H1 (cell line): ENCODE data around the gene CDKN2B-AS1. TPM values are rescaled to one million over a fixed set of nuclear protein-coding genes. Genes with fewer than 3 reads are reported as not detected.

ENCODE experiments used
- CREB1 ChIP-seq: IDR thresholded peaks from 2 replicates; pipeline ENCODE4 v1.6.1; 2012; ENCODE audit warnings: inconsistent platforms
- EP300 ChIP-seq, 2 experiments: IDR thresholded peaks; 1 replicate in 1 of 2; 2 replicates in 1 of 2; pipeline ENCODE4 v1.6.1; 2011 to 2012; ENCODE audit warnings: low read depth in 2 of 2, low read length in 2 of 2, mild to moderate bottlenecking in 2 of 2, borderline replicate concordance in 1 of 2, inconsistent platforms in 1 of 2, moderate library complexity in 1 of 2
- EZH2 ChIP-seq: fragments of 200-600 bp; sonication (generic); IDR thresholded peaks from 2 replicates; pipeline ENCODE4 v1.7.1; 2012; ENCODE audit warnings: low read depth, mild to moderate bottlenecking, moderate library complexity, low read length, inconsistent platforms; ENCODE audit not compliant: severe bottlenecking
- GABPA ChIP-seq: IDR thresholded peaks from 2 replicates; pipeline ENCODE4 v1.6.1; 2011; ENCODE audit warnings: mild to moderate bottlenecking, low read length, moderate library complexity, borderline replicate concordance; ENCODE audit not compliant: insufficient read depth
- GTF2F1 ChIP-seq: IDR thresholded peaks from 2 replicates; pipeline ENCODE4 v1.6.1; 2012; ENCODE audit warnings: low read depth, low read length, improper control_type of control experiment, borderline replicate concordance
- JUND ChIP-seq: IDR thresholded peaks from 2 replicates; pipeline ENCODE4 v1.6.1; 2011; ENCODE audit warnings: mild to moderate bottlenecking, improper control_type of control experiment, low read length
- KDM4A ChIP-seq: IDR thresholded peaks from one replicate; pipeline ENCODE4 v1.7.1; 2012; ENCODE audit warnings: low read depth, mild to moderate bottlenecking, moderate library complexity, low read length, inconsistent platforms; ENCODE audit not compliant: severe bottlenecking
- PHF8 ChIP-seq: fragments of 200-600 bp; sonication (generic); conservative IDR thresholded peaks from 2 replicates; pipeline ENCODE4 v1.7.1; 2012; ENCODE audit warnings: low read depth, mild to moderate bottlenecking, inconsistent platforms, low read length, moderate library complexity
- POLR2A ChIP-seq, 2 experiments: IDR thresholded peaks; 1 replicate in 1 of 2; 2 replicates in 1 of 2; pipeline ENCODE4 v1.6.1; 2011; ENCODE audit warnings: low read depth in 2 of 2, low read length in 2 of 2, mild to moderate bottlenecking in 2 of 2; ENCODE audit errors: control extremely low read depth in 1 of 2
- RAD21 ChIP-seq, 2 experiments: IDR thresholded peaks in 1 of 2; conservative IDR thresholded peaks in 1 of 2; 2 replicates each; pipeline ENCODE4 v1.6.1; 2011; ENCODE audit warnings: low read depth in 2 of 2, low read length in 2 of 2, improper control_type of control experiment in 1 of 2, inconsistent platforms in 1 of 2, mild to moderate bottlenecking in 1 of 2, moderate library complexity in 1 of 2
- SUZ12 ChIP-seq: fragments of 200-600 bp; sonication (generic); IDR thresholded peaks from 2 replicates; pipeline ENCODE4 v1.6.1; 2012; ENCODE audit warnings: mild to moderate bottlenecking, inconsistent platforms, low read length, moderate library complexity, mixed read lengths
- TAF1 ChIP-seq: IDR thresholded peaks from 2 replicates; pipeline ENCODE4 v1.6.1; 2011; ENCODE audit warnings: mild to moderate bottlenecking, low read depth, low read length
- TBP ChIP-seq: IDR thresholded peaks from 2 replicates; pipeline ENCODE4 v1.6.1; 2011; ENCODE audit warnings: low read depth, low read length, improper control_type of control experiment
- TCF12 ChIP-seq: IDR thresholded peaks from 2 replicates; pipeline ENCODE4 v1.6.1; 2011; ENCODE audit warnings: low read depth, mild to moderate bottlenecking, low read length
- TEAD4 ChIP-seq: IDR thresholded peaks from 2 replicates; pipeline ENCODE4 v1.6.1; 2012; ENCODE audit warnings: low read depth, low read length, inconsistent platforms, mixed read lengths
- polyA plus RNA-seq, 7 experiments: library from polyadenylated mRNA; depleted of rRNA in 3 of 7; stranded (reverse) in 5 of 7; unstranded in 2 of 7; fragments of >200 nt in 5 of 7; fragments of 200-250 nt in 2 of 7; gene quantifications; 1 replicate in 5 of 7; 2 replicates in 1 of 7; 4 replicates in 1 of 7; pipeline versions ENCODE4 v1.2.1 to v1.2.3, GENCODE V29; 2011 to 2013; ENCODE audit warnings: missing spikeins in 2 of 7, mixed read lengths in 2 of 7
- total RNA-seq: library from RNA; stranded (reverse); fragmentation: NEBNext Ultra II Directional; extraction: Animal tissue kit (Norgen Biotek cat#: 25700); gene quantifications from 2 replicates; pipeline ENCODE4 v1.2.1, GENCODE V29; 2021
- TF ChIP-seq, protein P1 (sequence below): IDR thresholded peaks from 2 replicates; pipeline ENCODE4 v1.6.1; 2012; ENCODE audit warnings: inconsistent platforms
- TF ChIP-seq, protein P2 (sequence below): IDR thresholded peaks from 2 replicates; pipeline ENCODE4 v1.6.1; 2011; ENCODE audit warnings: low read length, improper control_type of control experiment
- TF ChIP-seq, protein P3 (sequence below), 3 experiments: IDR thresholded peaks; 1 replicate in 2 of 3; 2 replicates in 1 of 3; pipeline versions ENCODE4 v1.5.1 to v1.6.1; 2011; ENCODE audit warnings: low read length in 3 of 3, mild to moderate bottlenecking in 3 of 3, inconsistent platforms in 2 of 3, low read depth in 1 of 3, moderate library complexity in 1 of 3; ENCODE audit not compliant: insufficient read depth in 1 of 3; ENCODE audit errors: control extremely low read depth in 1 of 3

Gene CDKN2B-AS1
- total and polyA plus RNA-seq, 2 of the 8 experiments (the other 6 are each of a cell fraction or from before 2014, with no cell fraction given), result not detected

DNA sequence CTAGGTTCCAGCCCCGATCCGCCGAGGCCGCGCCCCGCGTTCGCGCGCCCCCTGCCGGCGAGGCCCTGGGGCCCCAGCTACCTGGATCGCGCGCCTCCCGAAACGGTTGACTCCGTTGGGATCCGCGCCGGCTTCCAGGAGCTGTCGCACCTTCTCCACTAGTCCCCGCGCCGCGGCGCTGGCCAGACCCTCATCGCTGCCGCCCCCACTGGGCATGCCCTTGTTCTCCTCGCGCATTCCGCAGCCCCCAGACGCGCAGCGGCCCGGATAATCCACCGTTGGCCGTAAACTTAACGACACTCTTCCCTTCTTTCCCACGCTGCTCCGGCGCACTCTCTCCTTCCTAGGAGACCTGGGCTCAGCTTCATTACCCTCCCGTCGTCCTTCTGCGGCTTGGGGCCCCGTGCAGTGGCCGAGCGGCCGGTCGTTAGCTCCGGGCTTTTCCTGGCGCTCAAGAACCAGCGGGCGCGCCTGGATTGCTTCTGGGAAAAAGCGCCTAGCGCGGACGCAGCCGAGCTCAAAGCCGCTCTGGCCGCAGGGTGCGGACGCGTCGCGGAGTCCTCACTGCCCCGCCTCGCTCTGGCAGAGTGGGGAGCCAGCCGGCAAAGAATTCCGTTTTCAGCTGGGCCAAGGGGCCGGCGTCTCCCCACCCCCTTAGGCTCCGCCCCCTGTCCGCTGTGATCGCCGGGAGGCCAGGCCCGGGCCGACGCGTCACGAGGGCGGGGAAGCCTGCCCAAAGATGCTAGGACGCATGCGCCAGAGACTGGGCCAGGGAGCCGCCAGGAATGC is 14.3 kb downstream of the CDKN2B-AS1 start, which contains the start of gene CDKN2B (continued):
- TF ChIP-seq, protein P1, sequence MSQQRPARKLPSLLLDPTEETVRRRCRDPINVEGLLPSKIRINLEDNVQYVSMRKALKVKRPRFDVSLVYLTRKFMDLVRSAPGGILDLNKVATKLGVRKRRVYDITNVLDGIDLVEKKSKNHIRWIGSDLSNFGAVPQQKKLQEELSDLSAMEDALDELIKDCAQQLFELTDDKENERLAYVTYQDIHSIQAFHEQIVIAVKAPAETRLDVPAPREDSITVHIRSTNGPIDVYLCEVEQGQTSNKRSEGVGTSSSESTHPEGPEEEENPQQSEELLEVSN, result peak; percentile 19; the same call in 1 of the 2 replicates
- TF ChIP-seq RAD21 (IDR thresholded peaks at IDR 0.05 in 1 of 2, conservative IDR thresholded peaks at IDR 0.05 in 1 of 2; ENCODE audit: low read depth in 2 of 2, low read length in 2 of 2), result peak; percentile 57 to 67
- TF ChIP-seq CREB1, result peak; percentile 72
- no peak for TF ChIP-seq EP300 (IDR thresholded peaks at IDR 0.05; ENCODE audit: borderline replicate concordance in 1 of 2, low read depth in 2 of 2, low read length in 2 of 2)
- TF ChIP-seq POLR2A (IDR thresholded peaks at IDR 0.05; ENCODE audit: control extremely low read depth in 1 of 2, low read depth in 2 of 2, low read length in 2 of 2), result peak in 1 of 2 experiments; percentile 61; a peak in 2 of 3 replicates
- TF ChIP-seq EZH2, result peak; percentile 55
- TF ChIP-seq TCF12, result 0 out of 2 replicates have a peak, but pooled peaks have one; percentile 70
- TF ChIP-seq TEAD4, result peak; percentile 44
- peak; percentile 73; the same call in 1 of the 2 replicates for TF ChIP-seq TAF1
- TF ChIP-seq TBP, result peak; percentile 65
- TF ChIP-seq, protein P2, sequence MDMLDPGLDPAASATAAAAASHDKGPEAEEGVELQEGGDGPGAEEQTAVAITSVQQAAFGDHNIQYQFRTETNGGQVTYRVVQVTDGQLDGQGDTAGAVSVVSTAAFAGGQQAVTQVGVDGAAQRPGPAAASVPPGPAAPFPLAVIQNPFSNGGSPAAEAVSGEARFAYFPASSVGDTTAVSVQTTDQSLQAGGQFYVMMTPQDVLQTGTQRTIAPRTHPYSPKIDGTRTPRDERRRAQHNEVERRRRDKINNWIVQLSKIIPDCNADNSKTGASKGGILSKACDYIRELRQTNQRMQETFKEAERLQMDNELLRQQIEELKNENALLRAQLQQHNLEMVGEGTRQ, result peak; percentile 50
- peak; percentile 98 for TF ChIP-seq KDM4A
- TF ChIP-seq JUND, result no peak
- no peak for TF ChIP-seq GABPA
- TF ChIP-seq, protein P3, sequence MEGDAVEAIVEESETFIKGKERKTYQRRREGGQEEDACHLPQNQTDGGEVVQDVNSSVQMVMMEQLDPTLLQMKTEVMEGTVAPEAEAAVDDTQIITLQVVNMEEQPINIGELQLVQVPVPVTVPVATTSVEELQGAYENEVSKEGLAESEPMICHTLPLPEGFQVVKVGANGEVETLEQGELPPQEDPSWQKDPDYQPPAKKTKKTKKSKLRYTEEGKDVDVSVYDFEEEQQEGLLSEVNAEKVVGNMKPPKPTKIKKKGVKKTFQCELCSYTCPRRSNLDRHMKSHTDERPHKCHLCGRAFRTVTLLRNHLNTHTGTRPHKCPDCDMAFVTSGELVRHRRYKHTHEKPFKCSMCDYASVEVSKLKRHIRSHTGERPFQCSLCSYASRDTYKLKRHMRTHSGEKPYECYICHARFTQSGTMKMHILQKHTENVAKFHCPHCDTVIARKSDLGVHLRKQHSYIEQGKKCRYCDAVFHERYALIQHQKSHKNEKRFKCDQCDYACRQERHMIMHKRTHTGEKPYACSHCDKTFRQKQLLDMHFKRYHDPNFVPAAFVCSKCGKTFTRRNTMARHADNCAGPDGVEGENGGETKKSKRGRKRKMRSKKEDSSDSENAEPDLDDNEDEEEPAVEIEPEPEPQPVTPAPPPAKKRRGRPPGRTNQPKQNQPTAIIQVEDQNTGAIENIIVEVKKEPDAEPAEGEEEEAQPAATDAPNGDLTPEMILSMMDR (IDR thresholded peaks at IDR 0.05; ENCODE audit: control extremely low read depth in 1 of 3, insufficient read depth in 1 of 3, low read depth in 1 of 3, low read length in 3 of 3), result peak; percentile 82 to 88 (median 88)
- TF ChIP-seq PHF8, result 0 out of 2 replicates have a peak, but pooled peaks have one; percentile 45
- TF ChIP-seq SUZ12, result peak; percentile 62
- TF ChIP-seq GTF2F1, result no peak
